Endothelial cell of umbilical vein (primary cell): ENCODE data around the gene OR1F1. TPM values are rescaled to one million over a fixed set of nuclear protein-coding genes. Genes with fewer than 3 reads are reported as not detected.

Source experiments
- BruUV-seq: library from RNA; stranded (reverse); fragments of 400-500 nt; replicated peaks from 2 replicates; lab custom pipeline; 2021; lab: Mats Ljungman, UMichigan
- CTCF ChIA-PET: fragments of 300-600, 350-600 bp; sonication (Branson Sonifier 250); formaldehyde crosslinking; loops from one replicate; lab custom pipeline; 2021; ENCODE audit warnings: antibody characterized with exemption, inconsistent platforms; lab: Charles Lee
- POLR2A ChIA-PET: fragments of 300-600, 350-600 bp; sonication (Branson Sonifier 250); formaldehyde crosslinking; loops from one replicate; lab custom pipeline; 2021; ENCODE audit warnings: antibody characterized with exemption, inconsistent platforms; lab: Charles Lee
- DNase-seq: peaks from one replicate; pipeline ENCODE4 v3.0.0-alpha.2; 2011; ENCODE audit warnings: low read depth, low spot score
- FAIRE-seq: peaks from 2 replicates; lab custom pipeline; 2011; peaks lifted over from hg19 to GRCh38; lab: Jason Lieb, UNC
- H2AFZ ChIP-seq: 2 replicates; pipeline ENCODE4 v1.6.0; 2012; ENCODE audit warnings: low read depth, low read length, control low read depth, inconsistent platforms
- H3K27ac ChIP-seq: 2 replicates; pipeline ENCODE4 v1.5.1; 2011; ENCODE audit warnings: low read depth, mild to moderate bottlenecking, control low read depth, low read length, moderate library complexity; ENCODE audit not compliant: insufficient read depth
- H3K27me3 ChIP-seq, 2 experiments: 2 replicates each; pipeline versions ENCODE4 v1.6.0 to v1.6.1; 2011; ENCODE audit warnings: low read length in 2 of 2, mixed read lengths in 1 of 2; ENCODE audit not compliant: control insufficient read depth in 2 of 2, insufficient read depth in 2 of 2
- H3K36me3 ChIP-seq, 2 experiments: 2 replicates in 1 of 2; 3 replicates in 1 of 2; pipeline ENCODE4 v1.5.1; 2011; ENCODE audit warnings: low read length in 2 of 2, mild to moderate bottlenecking in 1 of 2, moderate library complexity in 1 of 2; ENCODE audit not compliant: control insufficient read depth in 2 of 2, insufficient read depth in 2 of 2; ENCODE audit errors: extremely low read depth in 1 of 2
- H3K4me1 ChIP-seq: 3 replicates; pipeline ENCODE4 v1.5.1; 2011; ENCODE audit warnings: mild to moderate bottlenecking, low read length; ENCODE audit not compliant: control insufficient read depth, insufficient read depth; ENCODE audit errors: extremely low read depth
- H3K4me2 ChIP-seq: 2 replicates; pipeline ENCODE4 v1.6.1; 2011; ENCODE audit warnings: low read length, control low read depth, mixed read lengths; ENCODE audit not compliant: insufficient read depth
- H3K4me3 ChIP-seq, 3 experiments: fragments of 200-600 bp in 1 of 3; sonication (generic), shearing (Covaris generic) in 1 of 3; replicated peaks in 1 of 3; 2 replicates each; pipeline ENCODE4 v1.5.1; 2011 to 2016; ENCODE audit warnings: control low read depth in 3 of 3, low read length in 3 of 3, mild to moderate bottlenecking in 2 of 3, inconsistent platforms in 1 of 3, low read depth in 1 of 3, moderate library complexity in 1 of 3; ENCODE audit not compliant: insufficient read depth in 1 of 3
- H3K79me2 ChIP-seq: 2 replicates; pipeline ENCODE4 v1.6.0; 2012; ENCODE audit warnings: low read length, inconsistent platforms; ENCODE audit not compliant: control insufficient read depth, insufficient read depth
- H3K9ac ChIP-seq: replicated peaks from 2 replicates; pipeline ENCODE3; 2011; ENCODE audit warnings: low read length, control low read depth; ENCODE audit not compliant: insufficient read depth; ENCODE audit errors: extremely low read depth
- H3K9me1 ChIP-seq: replicated peaks from 3 replicates; pipeline ENCODE4 v1.6.0; 2011; ENCODE audit warnings: mild to moderate bottlenecking, low read length; ENCODE audit not compliant: control insufficient read depth, insufficient read depth; ENCODE audit errors: extremely low read depth
- H3K9me3 ChIP-seq: replicated peaks from 2 replicates; pipeline ENCODE4 v1.5.1; 2012; ENCODE audit warnings: low read length, inconsistent platforms; ENCODE audit not compliant: control insufficient read depth, insufficient read depth
- H4K20me1 ChIP-seq: replicated peaks from 2 replicates; pipeline ENCODE3; 2011; ENCODE audit warnings: mild to moderate bottlenecking, low read length; ENCODE audit not compliant: control insufficient read depth, insufficient read depth; ENCODE audit errors: extremely low read depth
- EZH2 ChIP-seq: IDR thresholded peaks from 2 replicates; pipeline ENCODE4 v1.6.1; 2012; ENCODE audit warnings: borderline replicate concordance, low read depth, mild to moderate bottlenecking, moderate library complexity, low read length, inconsistent platforms; ENCODE audit not compliant: severe bottlenecking
- FOS ChIP-seq: IDR thresholded peaks from 2 replicates; pipeline ENCODE4 v1.6.1; 2011; ENCODE audit warnings: mild to moderate bottlenecking, low read length, moderate library complexity, borderline replicate concordance; ENCODE audit not compliant: insufficient read depth
- GATA2 ChIP-seq: IDR thresholded peaks from 2 replicates; pipeline ENCODE4 v1.7.0; 2011; ENCODE audit warnings: low read depth, mild to moderate bottlenecking, moderate library complexity, mixed read lengths, low read length; ENCODE audit not compliant: insufficient read length, insufficient read depth
- JUN ChIP-seq: IDR thresholded peaks from 2 replicates; pipeline ENCODE4 v1.6.1; 2011; ENCODE audit warnings: borderline replicate concordance, low read depth; ENCODE audit not compliant: insufficient read length, insufficient read depth
- MYC ChIP-seq: IDR thresholded peaks from one replicate; pipeline ENCODE4 v1.6.1; 2011; ENCODE audit warnings: mild to moderate bottlenecking, low read depth, low read length
- POLR2A ChIP-seq: IDR thresholded peaks from 2 replicates; pipeline ENCODE4 v1.6.1; 2012; ENCODE audit warnings: low read depth, mild to moderate bottlenecking, control low read depth, low read length
- POLR2AphosphoS5 ChIP-seq: IDR thresholded peaks from 2 replicates; pipeline ENCODE4 v1.6.1; 2012; ENCODE audit warnings: low read depth, mild to moderate bottlenecking, control low read depth, low read length, moderate library complexity; ENCODE audit not compliant: insufficient read depth
- dilution Hi-C: fragments of 300-500 bp; cut with MboI; formaldehyde crosslinking; loops from one replicate; pipeline ENCODE4 v1.15.0; 2019; ENCODE audit warnings: low sequenced_read_pairs; ENCODE audit not compliant: extremely low pct_ligation_motif_present
- intact Hi-C: fragments of 100-400 bp; cut with micrococcal nuclease; formaldehyde crosslinking; loops from one replicate; pipeline ENCODE4 v1.10.0; 2022
- polyA plus RNA-seq, 4 experiments: library from polyadenylated mRNA; depleted of rRNA in 3 of 4; stranded (reverse) in 3 of 4; unstranded in 1 of 4; fragments of >200 nt; gene quantifications; 2 replicates each; pipeline versions ENCODE4 v1.2.1 to v1.2.3, GENCODE V29; 2011 to 2012; ENCODE audit warnings: missing spikeins in 1 of 4
- total RNA-seq: library from RNA; stranded (reverse); gene quantifications from 2 replicates; pipeline ENCODE4 v1.2.3, GENCODE V29; 2021
- TF ChIP-seq, protein P1 (sequence below): IDR thresholded peaks from 2 replicates; pipeline ENCODE4 v1.6.1; 2011; ENCODE audit not compliant: insufficient read depth, insufficient read length
- TF ChIP-seq, protein P2 (sequence below), 2 donors: IDR thresholded peaks; 1 replicate in 1 of 2; 2 replicates in 1 of 2; pipeline ENCODE4 v1.5.1; 2011; ENCODE audit warnings: low read length in 2 of 2, mild to moderate bottlenecking in 2 of 2, moderate library complexity in 2 of 2, control low read depth in 1 of 2, inconsistent platforms in 1 of 2, low read depth in 1 of 2; ENCODE audit not compliant: insufficient read depth in 1 of 2; ENCODE audit errors: extremely low read depth in 1 of 2

Gene OR1F1
- total and polyA plus RNA-seq, 2 donors (not counting 3 experiments of a cell fraction or from before 2014, with no cell fraction given): 0.17 TPM; not detected in 1

DNA sequence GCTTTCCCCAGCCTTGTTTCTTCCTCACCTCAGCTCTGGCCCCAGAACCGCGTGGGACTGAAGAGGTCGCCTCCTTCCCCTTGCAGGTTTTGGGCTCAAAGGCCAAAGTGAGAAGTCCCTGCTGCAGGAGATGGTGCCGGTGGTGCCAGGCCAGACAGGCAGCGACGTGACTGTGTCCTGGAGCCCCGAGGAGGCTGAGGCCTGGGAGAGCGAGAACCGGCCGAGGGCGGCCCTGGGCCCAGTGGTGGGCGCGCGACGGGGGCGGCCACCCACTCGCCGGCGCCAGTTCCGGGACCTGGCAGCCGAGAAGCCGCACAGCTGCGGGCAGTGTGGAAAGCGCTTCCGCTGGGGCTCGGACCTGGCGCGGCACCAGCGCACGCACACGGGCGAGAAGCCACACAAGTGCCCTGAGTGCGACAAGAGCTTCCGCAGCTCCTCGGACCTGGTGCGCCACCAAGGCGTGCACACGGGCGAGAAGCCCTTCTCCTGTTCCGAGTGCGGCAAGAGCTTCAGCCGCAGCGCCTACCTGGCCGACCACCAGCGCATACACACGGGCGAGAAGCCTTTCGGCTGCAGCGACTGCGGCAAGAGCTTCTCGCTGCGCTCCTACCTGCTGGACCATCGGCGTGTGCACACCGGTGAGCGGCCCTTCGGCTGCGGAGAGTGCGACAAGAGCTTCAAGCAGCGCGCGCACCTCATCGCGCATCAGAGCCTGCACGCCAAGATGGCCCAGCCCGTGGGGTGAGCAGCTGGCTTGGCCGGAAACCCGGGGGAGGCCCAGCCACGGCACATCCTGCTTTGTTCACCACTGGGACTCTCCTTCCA is 47.2 kb upstream of the OR1F1 start:
- H3K36me3 ChIP-seq: peaks cover 0 to 9% of the 10 kb centered on the region in 2 experiments
- no peaks in the 10 kb centered on the region for H3K27me3 ChIP-seq
- no peaks in the 10 kb centered on the region for H4K20me1 ChIP-seq
- H3K9ac ChIP-seq: no peak overlapping the region
- intact Hi-C loops: no loop called here
- no peak overlapping the region for H3K27ac ChIP-seq
- no peak overlapping the region for H2AFZ ChIP-seq
- H3K9me3 ChIP-seq: no peaks in the 10 kb centered on the region
- dilution Hi-C loops: no loop called here
- TF ChIP-seq, protein P1, sequence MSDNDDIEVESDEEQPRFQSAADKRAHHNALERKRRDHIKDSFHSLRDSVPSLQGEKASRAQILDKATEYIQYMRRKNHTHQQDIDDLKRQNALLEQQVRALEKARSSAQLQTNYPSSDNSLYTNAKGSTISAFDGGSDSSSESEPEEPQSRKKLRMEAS: no peak
- ChIA-PET CTCF (interaction anchor here (0.8 to 1.3 kb wide), 2 partner anchors 9 to 81 kb away, joined by 4 to 6 read pairs; no protein-coding TSS in a partner anchor), POLR2A (no interaction called here)
- BruUV-seq: no TSS peak
- H3K9me1 ChIP-seq: no peaks in the 10 kb centered on the region
- no peaks in the 10 kb centered on the region for H3K79me2 ChIP-seq
- no peak for DNase-seq
- peaks cover 3% of the 10 kb centered on the region for H3K4me1 ChIP-seq
- no peak overlapping the region for H3K4me2 ChIP-seq
- FAIRE-seq: no peak
- no peak overlapping the region for H3K4me3 ChIP-seq

DNA sequence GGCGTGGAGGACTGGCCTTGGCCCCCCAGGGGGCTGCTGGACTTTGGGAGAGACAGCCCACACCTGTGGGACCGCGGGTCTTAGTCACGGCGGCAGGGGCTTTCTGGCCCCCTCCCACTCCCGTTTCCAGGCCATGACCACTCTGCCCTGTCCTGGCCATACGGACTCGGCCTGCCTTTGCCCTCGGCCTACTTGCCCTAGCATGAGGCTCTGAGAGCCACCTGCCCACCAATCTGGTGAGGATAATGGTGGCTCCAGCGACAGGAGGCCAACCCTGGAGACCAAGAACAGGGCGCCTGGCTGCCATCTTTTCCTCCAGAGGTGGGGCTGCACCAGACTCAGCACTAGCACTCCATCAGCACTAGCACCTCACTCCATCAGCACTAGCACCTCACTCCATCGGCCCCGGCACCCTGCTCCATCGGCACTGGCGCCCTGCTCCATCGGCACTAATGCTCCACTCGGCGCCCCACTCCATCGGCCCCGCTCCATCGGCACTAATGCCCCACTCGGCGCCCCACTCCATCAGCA is 46.2 kb upstream of the OR1F1 start:
- dilution Hi-C loops: no loop called here
- Histone ChIP-seq H3K27ac (no peak overlapping the region), H4K20me1 (no peaks in the 10 kb centered on the region), H3K27me3 (no peaks in the 10 kb centered on the region), H3K4me1 (no peaks in the 10 kb centered on the region), H3K9me1 (no peaks in the 10 kb centered on the region), H3K4me3 (no peak overlapping the region), H3K36me3 (peaks cover 0 to 9% of the 10 kb centered on the region in 2 experiments), H2AFZ (no peak overlapping the region), H3K4me2 (no peak overlapping the region), H3K9ac (no peak overlapping the region), H3K9me3 (no peaks in the 10 kb centered on the region), H3K79me2 (no peaks in the 10 kb centered on the region)
- POLR2A ChIA-PET: no interaction called here
- no TSS peak for BruUV-seq
- DNase-seq (no peak), FAIRE-seq (no peak)
- TF ChIP-seq, protein P1: no peak
- TF ChIP-seq JUN (no peak), EZH2 (no peak), FOS (no peak), GATA2 (no peak), POLR2AphosphoS5 (no peak), POLR2A (no peak), MYC (no peak)
- TF ChIP-seq, protein P2, sequence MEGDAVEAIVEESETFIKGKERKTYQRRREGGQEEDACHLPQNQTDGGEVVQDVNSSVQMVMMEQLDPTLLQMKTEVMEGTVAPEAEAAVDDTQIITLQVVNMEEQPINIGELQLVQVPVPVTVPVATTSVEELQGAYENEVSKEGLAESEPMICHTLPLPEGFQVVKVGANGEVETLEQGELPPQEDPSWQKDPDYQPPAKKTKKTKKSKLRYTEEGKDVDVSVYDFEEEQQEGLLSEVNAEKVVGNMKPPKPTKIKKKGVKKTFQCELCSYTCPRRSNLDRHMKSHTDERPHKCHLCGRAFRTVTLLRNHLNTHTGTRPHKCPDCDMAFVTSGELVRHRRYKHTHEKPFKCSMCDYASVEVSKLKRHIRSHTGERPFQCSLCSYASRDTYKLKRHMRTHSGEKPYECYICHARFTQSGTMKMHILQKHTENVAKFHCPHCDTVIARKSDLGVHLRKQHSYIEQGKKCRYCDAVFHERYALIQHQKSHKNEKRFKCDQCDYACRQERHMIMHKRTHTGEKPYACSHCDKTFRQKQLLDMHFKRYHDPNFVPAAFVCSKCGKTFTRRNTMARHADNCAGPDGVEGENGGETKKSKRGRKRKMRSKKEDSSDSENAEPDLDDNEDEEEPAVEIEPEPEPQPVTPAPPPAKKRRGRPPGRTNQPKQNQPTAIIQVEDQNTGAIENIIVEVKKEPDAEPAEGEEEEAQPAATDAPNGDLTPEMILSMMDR (IDR thresholded peaks at IDR 0.05; ENCODE audit: extremely low read depth in 1 of 2, insufficient read depth in 1 of 2, low read depth in 1 of 2, low read length in 2 of 2): no peak
- CTCF ChIA-PET: no interaction called here
- intact Hi-C loops: no loop called here
